SK-N-SH (cell line): Measurements from ENCODE around the gene NGB. TPM values are rescaled to one million over a fixed set of nuclear protein-coding genes. Genes with fewer than 3 reads are reported as not detected.
A peak's percentile ranks its signal among the peaks of the same experiment; 100 is the strongest.

Source experiments
- CTCF ChIA-PET: fragments of 300-600, 350-600 bp; formaldehyde crosslinking; extraction: SDS; loops from one replicate; lab custom pipeline; 2021; lab: Yijun Ruan, JAX
- POLR2A ChIA-PET: fragments of 350-600 bp; sonication (Branson Sonifier 250); formaldehyde crosslinking; extraction: SDS; loops from one replicate; lab custom pipeline; 2020; ENCODE audit warnings: antibody characterized with exemption, inconsistent platforms; lab: Yijun Ruan, JAX
- DNase-seq: peaks from one replicate; pipeline ENCODE4 v3.0.0; 2012
- H2AFZ ChIP-seq: fragments of 200-600 bp; sonication (generic); 2 replicates; pipeline ENCODE4 v1.8.1; 2016; ENCODE audit warnings: antibody characterized with exemption, mild to moderate bottlenecking, low read depth
- H3F3A ChIP-seq: fragments of 200-600 bp; sonication (generic); replicated peaks from 2 replicates; pipeline ENCODE3; 2016; ENCODE audit warnings: antibody characterized with exemption, mild to moderate bottlenecking; ENCODE audit not compliant: insufficient read depth
- H3K27ac ChIP-seq, 2 experiments: fragments of 200-500 bp in 1 of 2; fragments of 200-600 bp in 1 of 2; sonication (Bioruptor generic) in 1 of 2; sonication (generic), shearing (Covaris generic) in 1 of 2; 2 replicates each; pipeline versions ENCODE4 v1.5.1 to v1.6.1; 2014 to 2016; ENCODE audit warnings: low read depth in 2 of 2, inconsistent platforms in 1 of 2, low read length in 1 of 2, mild to moderate bottlenecking in 1 of 2, mixed read lengths in 1 of 2
- H3K27me3 ChIP-seq: fragments of 200-600 bp; sonication (generic), shearing (Covaris generic); 2 replicates; pipeline ENCODE4 v1.6.1; 2016; ENCODE audit warnings: mixed run types; ENCODE audit not compliant: insufficient read depth
- H3K36me3 ChIP-seq, 2 experiments: fragments of 200-500 bp in 1 of 2; fragments of 200-600 bp in 1 of 2; sonication (Bioruptor generic) in 1 of 2; sonication (generic) in 1 of 2; replicated peaks in 1 of 2; 2 replicates each; pipeline versions ENCODE3 to v1.5.1; 2014 to 2016; ENCODE audit warnings: low read length in 1 of 2, mild to moderate bottlenecking in 1 of 2; ENCODE audit not compliant: insufficient read depth in 2 of 2, control insufficient read depth in 1 of 2
- H3K4me1 ChIP-seq, 2 experiments: fragments of 200-500 bp in 1 of 2; fragments of 200-600 bp in 1 of 2; sonication (Bioruptor generic) in 1 of 2; sonication (generic), shearing (Covaris generic) in 1 of 2; 2 replicates each; pipeline versions ENCODE4 v1.5.1 to v1.6.1; 2014 to 2016; ENCODE audit warnings: low read depth in 1 of 2, low read length in 1 of 2, mixed run types in 1 of 2; ENCODE audit not compliant: insufficient read depth in 2 of 2, control insufficient read depth in 1 of 2
- H3K4me2 ChIP-seq: fragments of 200-600 bp; sonication (generic), shearing (Covaris generic); 2 replicates; pipeline ENCODE4 v1.6.1; 2017; ENCODE audit warnings: mixed run types
- H3K4me3 ChIP-seq, 2 experiments: fragments of 200-500 bp in 1 of 2; fragments of 200-600 bp in 1 of 2; sonication (Bioruptor generic) in 1 of 2; sonication (generic), shearing (Covaris generic) in 1 of 2; 2 replicates each; pipeline versions ENCODE4 v1.5.1 to v1.8.1; 2014 to 2016; ENCODE audit warnings: low read depth in 2 of 2, inconsistent platforms in 1 of 2, low read length in 1 of 2, mild to moderate bottlenecking in 1 of 2, mixed read lengths in 1 of 2, moderate library complexity in 1 of 2
- H3K79me2 ChIP-seq: fragments of 200-600 bp; sonication (generic); 2 replicates; pipeline ENCODE4 v1.8.1; 2017; ENCODE audit warnings: mild to moderate bottlenecking; ENCODE audit not compliant: insufficient read depth
- H3K9ac ChIP-seq: fragments of 200-600 bp; sonication (generic); 2 replicates; pipeline ENCODE4 v1.6.1; 2017; ENCODE audit warnings: mixed run types
- H3K9me2 ChIP-seq: fragments of 200-600 bp; sonication (generic); 2 replicates; pipeline ENCODE4 v1.6.1; 2017; ENCODE audit warnings: mixed run types
- H3K9me3 ChIP-seq: fragments of 200-600 bp; sonication (generic); 2 replicates; pipeline ENCODE4 v1.6.1; 2017; ENCODE audit warnings: mixed run types, mild to moderate bottlenecking, moderate library complexity
- H4K20me1 ChIP-seq: fragments of 200-600 bp; sonication (generic); 2 replicates; pipeline ENCODE4 v1.6.1; 2017; ENCODE audit warnings: mild to moderate bottlenecking, mixed run types; ENCODE audit not compliant: insufficient read depth
- CTCF ChIP-seq: fragments of 200-600 bp; sonication (generic); IDR thresholded peaks from 2 replicates; pipeline ENCODE4 v1.6.1; 2017; ENCODE audit warnings: antibody characterized with exemption, mild to moderate bottlenecking, moderate library complexity
- EP300 ChIP-seq, 2 experiments: IDR thresholded peaks; 2 replicates each; pipeline versions ENCODE4 v1.4.0 to v1.6.1; 2012; ENCODE audit warnings: borderline replicate concordance in 1 of 2, low read depth in 1 of 2, low read length in 1 of 2
- FOSL2 ChIP-seq: IDR thresholded peaks from 2 replicates; pipeline ENCODE4 v1.4.0; 2012; ENCODE audit warnings: low read depth, mild to moderate bottlenecking, moderate library complexity, borderline replicate concordance
- GABPA ChIP-seq: IDR thresholded peaks from 2 replicates; pipeline ENCODE4 v1.4.0; 2012; ENCODE audit warnings: low read depth, mild to moderate bottlenecking
- GATA2 ChIP-seq: sonication (generic); formaldehyde crosslinking; IDR thresholded peaks from 2 replicates; pipeline ENCODE4 v1.5.0; 2020; ENCODE audit warnings: mild to moderate bottlenecking, missing genetic modification reagents
- JUND ChIP-seq: IDR thresholded peaks from 2 replicates; pipeline ENCODE4 v1.4.0; 2012
- MXI1 ChIP-seq: IDR thresholded peaks from 2 replicates; pipeline ENCODE4 v1.6.1; 2012; ENCODE audit warnings: mild to moderate bottlenecking, low read depth, low read length, improper control_type of control experiment
- NFIC ChIP-seq: IDR thresholded peaks from 2 replicates; pipeline ENCODE4 v1.4.0; 2012; ENCODE audit warnings: borderline replicate concordance
- NRF1 ChIP-seq: IDR thresholded peaks from 2 replicates; pipeline ENCODE4 v1.6.1; 2012; ENCODE audit warnings: low read depth, mild to moderate bottlenecking, low read length
- RAD21 ChIP-seq: IDR thresholded peaks from 2 replicates; pipeline ENCODE4 v1.6.1; 2012; ENCODE audit warnings: mild to moderate bottlenecking, low read length
- RCOR1 ChIP-seq: fragments of 150-350 bp; IDR thresholded peaks from 2 replicates; pipeline ENCODE4 v1.6.1; 2017; ENCODE audit warnings: antibody characterized with exemption, low read length
- REST ChIP-seq: IDR thresholded peaks from 2 replicates; pipeline ENCODE4 v1.6.1; 2012; ENCODE audit warnings: mild to moderate bottlenecking, low read depth, low read length, moderate library complexity
- RFX5 ChIP-seq: IDR thresholded peaks from 2 replicates; pipeline ENCODE4 v1.6.1; 2012; ENCODE audit warnings: mild to moderate bottlenecking, improper control_type of control experiment, low read length
- TAF1 ChIP-seq: IDR thresholded peaks from 2 replicates; pipeline ENCODE4 v1.6.1; 2012; ENCODE audit warnings: low read depth, mild to moderate bottlenecking, low read length, moderate library complexity, borderline replicate concordance
- WGBS: methylation state at CpG from one replicate; pipeline ENCODE4 v1.1.6; 2017; ENCODE audit warnings: low lambda C conversion rate; 5-methylcytosine and 5-hydroxymethylcytosine counted together
- polyA plus RNA-seq, 3 experiments: library from polyadenylated mRNA; depleted of rRNA; stranded (reverse); fragments of >200 nt; gene quantifications; 2 replicates each; pipeline ENCODE4 v1.2.3, GENCODE V29; 2012

Gene NGB
- polyA plus RNA-seq, 1 of the 3 experiments (the other 2 are of a cell fraction), result not detected

GRCh38 chr14:77241955-77242354 lies 29.1 kb downstream of the NGB start:
- TF ChIP-seq GABPA, result no peak
- peak; percentile 88 for TF ChIP-seq REST
- Histone ChIP-seq H2AFZ (no peak overlapping the region), H3K27ac (no peak overlapping the region), H3K36me3 (no peaks in the 10 kb centered on the region), H3K9me3 (no peaks in the 10 kb centered on the region), H3F3A (no peaks in the 10 kb centered on the region), H3K4me1 (no peaks in the 10 kb centered on the region), H3K27me3 (no peaks in the 10 kb centered on the region; the same call in 1 of the 2 replicates), H3K4me2 (no peak overlapping the region), H3K4me3 (no peak overlapping the region), H4K20me1 (no peaks in the 10 kb centered on the region), H3K79me2 (no peaks in the 10 kb centered on the region), H3K9ac (no peak overlapping the region), H3K9me2 (no peaks in the 10 kb centered on the region)
- whole genome bisulfite sequencing, result 61% methylated on average over 2 of the region's 2 CpGs
- DNase-seq, result no peak
- ChIA-PET CTCF (interaction anchor here (1.0 kb wide), 1 partner anchor 38 kb away, joined by 3 read pairs; no protein-coding TSS in a partner anchor), POLR2A (no interaction called here)

DNA sequence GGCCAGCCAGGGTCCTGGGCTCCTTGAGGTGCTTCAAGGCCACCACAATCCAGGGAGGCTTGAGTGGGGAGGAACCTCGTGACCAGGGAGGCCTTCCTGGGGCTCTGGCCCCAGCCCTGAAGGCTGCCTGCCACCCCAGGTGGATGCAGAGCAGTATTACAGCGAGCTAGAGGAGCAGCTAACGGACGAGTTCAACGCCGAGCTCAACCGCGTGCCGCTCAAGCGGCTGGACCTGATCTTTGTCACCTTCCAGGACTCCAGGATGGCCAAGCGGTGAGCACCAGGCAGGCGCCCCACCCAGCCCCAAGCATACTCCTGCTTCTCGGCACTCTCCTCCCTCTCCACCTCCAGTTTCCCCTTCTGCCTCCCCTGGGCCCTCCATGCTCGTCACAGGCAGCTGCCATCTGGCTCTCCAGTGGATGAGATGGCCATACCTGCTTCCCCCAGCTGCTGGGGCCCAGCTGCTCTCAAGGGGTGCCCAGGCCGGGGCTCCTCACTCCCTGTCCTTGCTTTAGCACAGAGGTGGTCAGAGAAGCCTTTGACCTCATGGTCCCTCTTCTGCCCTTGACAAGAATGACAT lies 30.6 kb downstream of the NGB start:
- H3K4me3 ChIP-seq, result no peak overlapping the region
- no peak overlapping the region for H3K4me2 ChIP-seq
- no peak overlapping the region for H3K27ac ChIP-seq
- H3K36me3 ChIP-seq, result no peaks in the 10 kb centered on the region
- no peaks in the 10 kb centered on the region for H3K9me3 ChIP-seq
- ChIA-PET POLR2A (no interaction called here), CTCF (interaction anchor here (0.8 to 1.9 kb wide), 2 partner anchors 27 to 88 kb away, joined by 3 to 10 read pairs; no protein-coding TSS in a partner anchor)
- no peaks in the 10 kb centered on the region; the same call in 1 of the 2 replicates for H3K27me3 ChIP-seq
- H4K20me1 ChIP-seq, result no peaks in the 10 kb centered on the region
- H3K79me2 ChIP-seq, result no peaks in the 10 kb centered on the region
- no peak for DNase-seq
- no peak overlapping the region for H2AFZ ChIP-seq
- 73% methylated on average over 11 of the region's 15 CpGs for WGBS
- no peaks in the 10 kb centered on the region for H3F3A ChIP-seq
- H3K4me1 ChIP-seq, result no peaks in the 10 kb centered on the region
- H3K9ac ChIP-seq, result no peak overlapping the region
- H3K9me2 ChIP-seq, result no peaks in the 10 kb centered on the region
- no peak for TF ChIP-seq TAF1
- no peak for TF ChIP-seq RFX5
- TF ChIP-seq RCOR1, result no peak
- TF ChIP-seq GATA2 (CRISPR knock-in tag), result no peak
- TF ChIP-seq, all 33 proteins: peak for 0

GRCh38 chr14:77239412-77239811 lies 31.6 kb downstream of the NGB start:
- Histone ChIP-seq H3K4me1 (no peaks in the 10 kb centered on the region), H3K4me2 (no peak overlapping the region), H3K9me2 (no peaks in the 10 kb centered on the region), H3K27me3 (no peaks in the 10 kb centered on the region; the same call in 1 of the 2 replicates), H4K20me1 (no peaks in the 10 kb centered on the region), H3K27ac (no peak overlapping the region), H3K36me3 (no peaks in the 10 kb centered on the region), H3K4me3 (no peak overlapping the region), H3K9me3 (no peaks in the 10 kb centered on the region), H3K79me2 (no peaks in the 10 kb centered on the region), H3F3A (no peaks in the 10 kb centered on the region), H2AFZ (no peak overlapping the region), H3K9ac (no peak overlapping the region)
- POLR2A ChIA-PET, result no interaction called here
- CTCF ChIA-PET, result interaction anchor here (1.4 to 1.9 kb wide), 2 partner anchors 12 to 26 kb away, joined by 4 to 10 read pairs; no protein-coding TSS in a partner anchor
- 70% methylated on average over 5 of the region's 16 CpGs for WGBS
- no peak for DNase-seq
- TF ChIP-seq RFX5 (no peak), MXI1 (no peak), RAD21 (no peak), EP300 (IDR thresholded peaks at IDR 0.05; ENCODE audit: borderline replicate concordance in 1 of 2, low read depth in 1 of 2, low read length in 1 of 2) (no peak), GATA2 (CRISPR knock-in tag) (no peak), NRF1 (no peak), NFIC (no peak), JUND (no peak), RCOR1 (no peak), FOSL2 (no peak), CTCF (no peak)
